ENCODE data around the gene GUSB.

GUSB gene

DNA sequence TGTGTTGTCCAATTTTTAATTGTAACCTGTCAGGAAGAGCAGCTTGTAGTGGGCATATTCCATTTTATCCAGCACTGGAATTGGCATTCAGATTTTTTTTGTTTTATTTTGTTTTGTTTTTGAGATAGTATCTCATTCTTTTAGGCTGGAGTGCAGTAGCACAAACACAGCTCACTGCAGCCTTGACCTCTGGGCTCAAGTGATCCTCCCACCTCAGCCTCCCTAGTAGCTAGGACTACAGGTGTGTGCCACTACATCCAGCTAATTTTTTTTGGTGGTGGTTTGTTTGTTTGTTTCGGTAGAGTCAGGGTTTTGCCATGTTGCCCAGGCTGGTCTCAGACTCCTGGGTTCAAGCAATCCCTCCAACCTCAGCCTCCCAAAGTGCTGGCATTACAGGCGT is 44.7 kb downstream of the GUSB start:
- 100% methylated on average over 1 of the region's 2 CpGs for WGBS (ENCODE audit: insufficient coverage)
- H3K9me3 ChIP-seq (ENCODE audit: control extremely low read depth in 1 of 5, control insufficient read depth in 4 of 5, insufficient read depth in 2 of 5, low read depth in 1 of 5, low read length in 4 of 5) = peaks cover 0 to 4% (median 0%) of the 10 kb centered on the region in 5 experiments

DNA sequence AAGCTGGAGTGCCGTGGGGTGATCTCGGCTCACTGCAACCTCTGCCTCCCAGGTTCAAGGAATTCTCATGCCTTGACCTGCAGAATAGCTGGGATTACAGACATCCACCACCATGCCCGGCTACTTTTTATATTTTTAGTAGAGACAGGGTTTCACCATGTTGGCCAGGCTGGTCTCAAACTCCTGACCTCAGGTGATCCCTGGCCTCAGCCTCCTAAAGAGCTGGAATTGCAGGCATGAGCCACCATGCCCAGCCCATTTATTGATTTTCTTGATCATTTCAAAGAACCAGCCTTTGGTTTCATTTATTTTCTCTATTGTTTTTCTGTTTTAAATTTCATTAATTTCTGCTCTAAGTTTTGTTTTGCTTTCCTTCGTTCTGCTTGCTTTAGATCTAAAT is 50.3 kb downstream of the GUSB start:
- Histone ChIP-seq H3K4me1 (ENCODE audit: control extremely low read depth in 1 of 4, control insufficient read depth in 4 of 4, insufficient read depth in 4 of 4, low read length in 3 of 4) (no peaks in the 10 kb centered on the region), H3K27ac (ENCODE audit: insufficient read depth in 1 of 2, low read depth in 1 of 2, low read length in 2 of 2, poor library complexity in 1 of 2, severe bottlenecking in 2 of 2) (no peak overlapping the region), H3K4me3 (ENCODE audit: control insufficient read depth in 1 of 7, extremely low read depth in 1 of 7, insufficient read depth in 4 of 7, low read depth in 2 of 7, low read length in 6 of 7) (no peak overlapping the region), H3K27me3 (replicated peaks in 2 of 5; ENCODE audit: control insufficient read depth in 4 of 5, insufficient read depth in 5 of 5, low read length in 4 of 5) (no peaks in the 10 kb centered on the region), H3K9me3 (ENCODE audit: control extremely low read depth in 1 of 5, control insufficient read depth in 4 of 5, insufficient read depth in 2 of 5, low read depth in 1 of 5, low read length in 4 of 5) (peaks cover 0 to 4% (median 0%) of the 10 kb centered on the region in 5 experiments), H3K36me3 (ENCODE audit: control insufficient read depth in 4 of 4, insufficient read depth in 4 of 4, low read length in 3 of 4) (peaks cover 0 to 4% (median 2%) of the 10 kb centered on the region in 4 experiments)
- 86% methylated on average over 3 of the region's 4 CpGs for WGBS (ENCODE audit: insufficient coverage)
- ChIA-PET CTCF (no interaction called here), POLR2A (no interaction called here)
- DNase-seq = no peak

More for the DNA sequence above, 44.7 kb downstream of the GUSB start:
- ChIA-PET CTCF (no interaction called here), POLR2A (no interaction called here)
- H3K27ac ChIP-seq (ENCODE audit: insufficient read depth in 1 of 2, low read depth in 1 of 2, low read length in 2 of 2, poor library complexity in 1 of 2, severe bottlenecking in 2 of 2) = no peak overlapping the region
- H3K36me3 ChIP-seq (ENCODE audit: control insufficient read depth in 4 of 4, insufficient read depth in 4 of 4, low read length in 3 of 4) = peaks cover 4 to 19% (median 10%) of the 10 kb centered on the region in 4 experiments
- H3K27me3 ChIP-seq (replicated peaks in 2 of 5; ENCODE audit: control insufficient read depth in 4 of 5, insufficient read depth in 5 of 5, low read length in 4 of 5) = no peaks in the 10 kb centered on the region
- no peak for DNase-seq
- H3K4me3 ChIP-seq (ENCODE audit: control insufficient read depth in 1 of 7, extremely low read depth in 1 of 7, insufficient read depth in 4 of 7, low read depth in 2 of 7, low read length in 6 of 7) = no peak overlapping the region
- no peaks in the 10 kb centered on the region for H3K4me1 ChIP-seq (ENCODE audit: control extremely low read depth in 1 of 4, control insufficient read depth in 4 of 4, insufficient read depth in 4 of 4, low read length in 3 of 4)

DNA sequence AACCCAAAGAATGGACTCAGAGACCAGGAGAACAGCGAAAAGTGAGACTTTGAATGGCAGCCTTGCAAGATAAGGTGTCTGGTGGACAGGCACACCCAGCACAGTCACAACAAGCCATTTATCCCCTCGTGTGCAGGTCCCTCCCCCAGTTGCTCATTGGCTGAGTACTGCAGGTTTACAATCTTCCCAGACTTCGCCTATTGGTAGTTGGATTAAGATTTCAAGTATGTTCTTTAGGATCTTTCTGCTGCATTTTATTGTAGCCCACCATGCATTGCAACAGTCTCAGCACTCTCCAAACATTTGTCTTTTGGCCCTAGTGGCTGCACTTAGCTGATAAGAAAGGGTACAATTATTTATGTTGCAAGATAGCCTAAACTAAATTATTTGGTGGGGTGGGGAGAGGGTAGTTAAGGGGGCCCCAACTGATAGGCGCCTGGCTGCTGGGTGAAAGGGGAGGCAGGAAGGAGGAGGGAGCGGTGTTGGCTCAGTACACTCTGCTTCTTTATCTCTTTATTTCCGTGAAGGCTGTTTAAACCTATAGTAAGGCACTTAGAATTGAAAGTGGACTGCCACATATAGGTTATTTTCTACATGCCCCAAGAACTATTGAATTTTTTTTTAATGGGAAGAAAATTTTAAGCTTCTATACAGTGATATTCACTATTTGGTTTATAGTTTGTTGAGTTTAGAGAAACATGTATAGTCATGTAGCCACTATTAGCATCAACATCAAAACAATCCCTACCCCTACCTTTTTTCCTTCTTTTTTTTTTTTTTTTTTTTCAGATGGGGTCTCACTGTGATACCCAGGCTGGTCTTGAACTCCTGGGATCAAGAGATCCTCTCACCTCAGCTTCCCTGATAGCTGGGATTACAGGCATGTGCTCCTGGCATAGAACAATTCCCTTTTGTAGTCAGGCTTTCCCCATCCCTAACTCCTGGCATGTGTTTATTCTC is 54.2 kb downstream of the GUSB start:
- Histone ChIP-seq H3K36me3 (ENCODE audit: control insufficient read depth in 4 of 4, insufficient read depth in 4 of 4, low read length in 3 of 4) (peaks cover 0 to 3% (median under 1%) of the 10 kb centered on the region in 4 experiments), H3K4me1 (ENCODE audit: control extremely low read depth in 1 of 4, control insufficient read depth in 4 of 4, insufficient read depth in 4 of 4, low read length in 3 of 4) (no peaks in the 10 kb centered on the region), H3K4me3 (ENCODE audit: control insufficient read depth in 1 of 7, extremely low read depth in 1 of 7, insufficient read depth in 4 of 7, low read depth in 2 of 7, low read length in 6 of 7) (no peak overlapping the region), H3K27me3 (replicated peaks in 2 of 5; ENCODE audit: control insufficient read depth in 4 of 5, insufficient read depth in 5 of 5, low read length in 4 of 5) (no peaks in the 10 kb centered on the region), H3K27ac (ENCODE audit: insufficient read depth in 1 of 2, low read depth in 1 of 2, low read length in 2 of 2, poor library complexity in 1 of 2, severe bottlenecking in 2 of 2) (peak overlapping the region in 1 of 2 experiments; percentile 62), H3K9me3 (ENCODE audit: control extremely low read depth in 1 of 5, control insufficient read depth in 4 of 5, insufficient read depth in 2 of 5, low read depth in 1 of 5, low read length in 4 of 5) (no peaks in the 10 kb centered on the region)
- POLR2A ChIA-PET = no interaction called here
- CTCF ChIA-PET = interaction anchor here (1.3 kb wide), 1 partner anchor 25 kb away, joined by 3 read pairs; no protein-coding TSS in a partner anchor
- DNase-seq = peak; percentile 72 to 90 (median 78)
- 100% methylated on average over 1 of the region's 6 CpGs for WGBS (ENCODE audit: insufficient coverage)

DNA sequence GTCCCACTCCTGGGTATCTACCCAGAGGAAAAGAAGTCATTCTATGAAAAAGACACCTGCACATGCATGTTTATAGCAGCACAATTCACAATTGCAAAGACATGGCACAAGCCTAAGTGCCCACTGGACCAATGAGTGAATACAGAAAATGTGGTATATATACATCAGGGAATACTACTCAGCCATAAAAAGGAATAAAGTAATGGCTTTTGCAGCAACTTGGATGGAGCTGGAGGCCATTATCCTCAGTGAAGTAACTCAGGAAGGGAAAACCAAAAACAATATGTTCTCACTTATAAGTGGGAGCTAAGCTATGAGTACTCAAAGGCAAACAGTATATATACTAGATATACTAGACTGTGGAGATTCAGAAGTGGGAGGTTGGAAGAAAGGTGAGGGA is 55.4 kb downstream of the GUSB start:
- H3K4me1 ChIP-seq (ENCODE audit: control extremely low read depth in 1 of 4, control insufficient read depth in 4 of 4, insufficient read depth in 4 of 4, low read length in 3 of 4) = no peaks in the 10 kb centered on the region
- H3K36me3 ChIP-seq (ENCODE audit: control insufficient read depth in 4 of 4, insufficient read depth in 4 of 4, low read length in 3 of 4) = peaks cover 0 to 3% (median under 1%) of the 10 kb centered on the region in 4 experiments
- no peak overlapping the region for H3K27ac ChIP-seq (ENCODE audit: insufficient read depth in 1 of 2, low read depth in 1 of 2, low read length in 2 of 2, poor library complexity in 1 of 2, severe bottlenecking in 2 of 2)
- ChIA-PET POLR2A (no interaction called here), CTCF (no interaction called here)
- H3K4me3 ChIP-seq (ENCODE audit: control insufficient read depth in 1 of 7, extremely low read depth in 1 of 7, insufficient read depth in 4 of 7, low read depth in 2 of 7, low read length in 6 of 7) = no peak overlapping the region
- no peak for DNase-seq
- no peaks in the 10 kb centered on the region for H3K9me3 ChIP-seq (ENCODE audit: control extremely low read depth in 1 of 5, control insufficient read depth in 4 of 5, insufficient read depth in 2 of 5, low read depth in 1 of 5, low read length in 4 of 5)
- H3K27me3 ChIP-seq (replicated peaks in 2 of 5; ENCODE audit: control insufficient read depth in 4 of 5, insufficient read depth in 5 of 5, low read length in 4 of 5) = no peaks in the 10 kb centered on the region

DNA sequence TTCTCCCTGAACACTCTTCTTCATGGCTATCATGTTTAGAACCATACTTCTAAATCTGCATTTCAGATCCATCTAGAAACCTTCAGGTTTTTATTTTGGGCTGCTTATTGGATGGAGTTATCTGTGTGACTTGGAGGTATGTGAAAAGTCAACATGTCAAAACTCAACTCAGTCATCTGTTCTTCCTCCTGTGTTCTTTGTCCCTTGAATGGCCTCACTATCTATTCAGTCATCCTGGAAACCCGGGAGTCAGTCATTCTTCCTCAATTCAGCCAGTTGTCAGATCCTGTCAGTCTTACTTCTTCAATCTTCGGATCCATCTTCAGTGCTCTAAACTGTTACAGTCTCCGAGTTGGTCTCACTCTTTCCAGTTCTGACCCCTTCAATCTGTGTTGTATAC is 57.0 kb downstream of the GUSB start:
- Histone ChIP-seq H3K27ac (ENCODE audit: insufficient read depth in 1 of 2, low read depth in 1 of 2, low read length in 2 of 2, poor library complexity in 1 of 2, severe bottlenecking in 2 of 2) (no peak overlapping the region), H3K27me3 (replicated peaks in 2 of 5; ENCODE audit: control insufficient read depth in 4 of 5, insufficient read depth in 5 of 5, low read length in 4 of 5) (no peaks in the 10 kb centered on the region), H3K4me1 (ENCODE audit: control extremely low read depth in 1 of 4, control insufficient read depth in 4 of 4, insufficient read depth in 4 of 4, low read length in 3 of 4) (no peaks in the 10 kb centered on the region), H3K36me3 (ENCODE audit: control insufficient read depth in 4 of 4, insufficient read depth in 4 of 4, low read length in 3 of 4) (peaks cover 0 to 3% (median 2%) of the 10 kb centered on the region in 4 experiments), H3K4me3 (ENCODE audit: control insufficient read depth in 1 of 7, extremely low read depth in 1 of 7, insufficient read depth in 4 of 7, low read depth in 2 of 7, low read length in 6 of 7) (no peak overlapping the region), H3K9me3 (ENCODE audit: control extremely low read depth in 1 of 5, control insufficient read depth in 4 of 5, insufficient read depth in 2 of 5, low read depth in 1 of 5, low read length in 4 of 5) (no peaks in the 10 kb centered on the region)
- DNase-seq = no peak
- 93% methylated on average over 3 of the region's 3 CpGs for WGBS (ENCODE audit: insufficient coverage)
- ChIA-PET CTCF (no interaction called here), POLR2A (no interaction called here)

DNA sequence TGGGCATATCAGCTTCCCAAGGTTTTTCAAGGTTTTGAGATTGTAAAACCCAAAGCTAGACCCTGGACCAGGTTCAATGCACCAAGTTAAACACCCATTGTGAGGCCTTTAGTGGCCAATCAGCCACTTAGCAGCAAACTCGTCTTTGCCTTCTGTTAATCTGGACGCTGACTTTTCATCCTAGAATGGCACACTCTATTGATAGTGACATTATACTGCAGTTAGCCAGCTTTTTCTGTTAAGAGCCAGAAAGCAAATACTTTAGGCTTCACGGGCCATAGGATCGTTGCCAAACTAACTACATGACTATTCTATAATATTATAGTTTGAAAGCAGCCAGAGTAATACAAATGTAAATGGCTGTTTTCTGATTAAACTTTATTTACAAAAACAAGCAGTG is 57.8 kb downstream of the GUSB start:
- ChIA-PET POLR2A (no interaction called here), CTCF (interaction anchor here (1.0 kb wide), 1 partner anchor 10 kb away, joined by 3 read pairs; no protein-coding TSS in a partner anchor)
- Histone ChIP-seq H3K36me3 (ENCODE audit: control insufficient read depth in 4 of 4, insufficient read depth in 4 of 4, low read length in 3 of 4) (peaks cover 2 to 4% (median 2%) of the 10 kb centered on the region in 4 experiments), H3K27me3 (replicated peaks in 2 of 5; ENCODE audit: control insufficient read depth in 4 of 5, insufficient read depth in 5 of 5, low read length in 4 of 5) (no peaks in the 10 kb centered on the region), H3K27ac (ENCODE audit: insufficient read depth in 1 of 2, low read depth in 1 of 2, low read length in 2 of 2, poor library complexity in 1 of 2, severe bottlenecking in 2 of 2) (no peak overlapping the region), H3K9me3 (ENCODE audit: control extremely low read depth in 1 of 5, control insufficient read depth in 4 of 5, insufficient read depth in 2 of 5, low read depth in 1 of 5, low read length in 4 of 5) (no peaks in the 10 kb centered on the region), H3K4me1 (ENCODE audit: control extremely low read depth in 1 of 4, control insufficient read depth in 4 of 4, insufficient read depth in 4 of 4, low read length in 3 of 4) (no peaks in the 10 kb centered on the region), H3K4me3 (ENCODE audit: control insufficient read depth in 1 of 7, extremely low read depth in 1 of 7, insufficient read depth in 4 of 7, low read depth in 2 of 7, low read length in 6 of 7) (no peak overlapping the region)
- 93% methylated on average over 2 of the region's 4 CpGs for WGBS (ENCODE audit: insufficient coverage)
- no peak for DNase-seq

DNA sequence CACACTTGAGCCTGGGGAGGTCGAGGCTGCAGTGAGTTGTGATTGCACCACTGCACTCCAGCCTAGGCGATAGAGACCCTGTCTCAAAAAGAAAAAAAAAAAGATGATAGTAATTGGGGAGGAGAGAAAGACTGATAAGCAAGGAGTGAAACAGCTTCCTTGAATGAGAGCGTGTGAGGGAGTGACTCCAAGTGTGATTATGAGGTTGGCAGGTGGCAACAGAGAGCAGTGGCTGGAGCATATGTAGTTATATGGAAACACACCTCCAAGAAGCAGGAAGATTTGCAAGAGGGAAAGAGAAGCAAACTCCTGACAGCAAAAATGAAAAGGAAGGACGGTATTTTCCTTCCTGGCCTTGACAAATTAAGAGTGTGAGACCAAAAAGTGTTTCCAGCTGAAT is 58.7 kb downstream of the GUSB start:
- no peak for DNase-seq
- POLR2A ChIA-PET = no interaction called here
- Histone ChIP-seq H3K4me3 (ENCODE audit: control insufficient read depth in 1 of 7, extremely low read depth in 1 of 7, insufficient read depth in 4 of 7, low read depth in 2 of 7, low read length in 6 of 7) (no peak overlapping the region), H3K36me3 (ENCODE audit: control insufficient read depth in 4 of 4, insufficient read depth in 4 of 4, low read length in 3 of 4) (peaks cover 0 to 7% (median 4%) of the 10 kb centered on the region in 4 experiments), H3K27ac (ENCODE audit: insufficient read depth in 1 of 2, low read depth in 1 of 2, low read length in 2 of 2, poor library complexity in 1 of 2, severe bottlenecking in 2 of 2) (no peak overlapping the region), H3K27me3 (replicated peaks in 2 of 5; ENCODE audit: control insufficient read depth in 4 of 5, insufficient read depth in 5 of 5, low read length in 4 of 5) (no peaks in the 10 kb centered on the region), H3K9me3 (ENCODE audit: control extremely low read depth in 1 of 5, control insufficient read depth in 4 of 5, insufficient read depth in 2 of 5, low read depth in 1 of 5, low read length in 4 of 5) (no peaks in the 10 kb centered on the region), H3K4me1 (ENCODE audit: control extremely low read depth in 1 of 4, control insufficient read depth in 4 of 4, insufficient read depth in 4 of 4, low read length in 3 of 4) (no peaks in the 10 kb centered on the region)
- 98% methylated on average over 4 of the region's 4 CpGs for WGBS (ENCODE audit: insufficient coverage)
- CTCF ChIA-PET = interaction anchor here (0.7 to 1.0 kb wide), 2 partner anchors 9 to 46 kb away, joined by 3 read pairs; no protein-coding TSS in a partner anchor

Measured in common myeloid progenitor, CD34-positive (primary cell).